ENCODE measurements around the gene ZBTB44.
"Not testable (repeated sequence)": the region's sequence is repeated elsewhere in the genome, so short reads cannot be mapped to it uniquely, and the experiment has no call there.

The ZBTB44 gene

GRCh38 chr11:130197386-130198035 lies 117.2 kb downstream of the ZBTB44 start:
- no peak overlapping the region for H3K27ac ChIP-seq (ENCODE audit: low read depth, low read length, poor library complexity, severe bottlenecking)
- H3K4me3 ChIP-seq (ENCODE audit: low read depth, low read length, poor library complexity, severe bottlenecking), result no peak overlapping the region
- no peaks in the 10 kb centered on the region for H3K27me3 ChIP-seq (ENCODE audit: insufficient read depth, low read length)
- H3K4me1 ChIP-seq (ENCODE audit: insufficient read depth, low read length, severe bottlenecking), result no peaks in the 10 kb centered on the region
- no peaks in the 10 kb centered on the region for H3K79me2 ChIP-seq (ENCODE audit: insufficient read depth, low read length)
- H3K9me3 ChIP-seq (ENCODE audit: low read length), result no peaks in the 10 kb centered on the region
- no peaks in the 10 kb centered on the region for H4K20me1 ChIP-seq (ENCODE audit: insufficient read depth, low read length)
- no peak overlapping the region for H2AFZ ChIP-seq (ENCODE audit: low read length)
- no peaks in the 10 kb centered on the region for H3K9me2 ChIP-seq (ENCODE audit: low read depth, low read length)
- H3K9ac ChIP-seq (ENCODE audit: low read length), result no peak overlapping the region
- no peaks in the 10 kb centered on the region for H3F3A ChIP-seq (ENCODE audit: insufficient read depth, low read length)
- H3K4me2 ChIP-seq (ENCODE audit: low read length), result no peak overlapping the region
- peaks cover 97% of the 10 kb centered on the region for H3K36me3 ChIP-seq (ENCODE audit: insufficient read depth, low read length)
- TF ChIP-seq CTCF (IDR thresholded peaks at IDR 0.05; ENCODE audit: low read length), result no peak
- TF ChIP-seq EZH2 (IDR thresholded peaks at IDR 0.05; ENCODE audit: borderline replicate concordance, low read length), result no peak

- peaks cover 95% of the 10 kb centered on the region for H3K36me3 ChIP-seq (ENCODE audit: insufficient read depth, low read length)
- no peak overlapping the region for H3K9ac ChIP-seq (ENCODE audit: low read length)
- peaks cover 5% of the 10 kb centered on the region for H3K4me1 ChIP-seq (ENCODE audit: insufficient read depth, low read length, severe bottlenecking)
- H4K20me1 ChIP-seq (ENCODE audit: insufficient read depth, low read length), result no peaks in the 10 kb centered on the region
- H3K4me3 ChIP-seq (ENCODE audit: low read depth, low read length, poor library complexity, severe bottlenecking), result no peak overlapping the region
- H3K9me3 ChIP-seq (ENCODE audit: low read length), result no peaks in the 10 kb centered on the region
- no peaks in the 10 kb centered on the region for H3K79me2 ChIP-seq (ENCODE audit: insufficient read depth, low read length)
- H3K27me3 ChIP-seq (ENCODE audit: insufficient read depth, low read length), result no peaks in the 10 kb centered on the region
- H3K9me2 ChIP-seq (ENCODE audit: low read depth, low read length), result no peaks in the 10 kb centered on the region
- TF ChIP-seq EZH2 (IDR thresholded peaks at IDR 0.05; ENCODE audit: borderline replicate concordance, low read length) (no peak), CTCF (IDR thresholded peaks at IDR 0.05; ENCODE audit: low read length) (no peak)
- H3K4me2 ChIP-seq (ENCODE audit: low read length), result no peak overlapping the region
- H3K27ac ChIP-seq (ENCODE audit: low read depth, low read length, poor library complexity, severe bottlenecking), result no peak overlapping the region
- H2AFZ ChIP-seq (ENCODE audit: low read length), result no peak overlapping the region
- no peaks in the 10 kb centered on the region for H3F3A ChIP-seq (ENCODE audit: insufficient read depth, low read length)
Observed at GRCh38 chr11:130194241-130195023, 120.3 kb downstream of the ZBTB44 start.

GRCh38 chr11:130193551-130193950 lies 121.2 kb downstream of the ZBTB44 start:
- H3K27ac ChIP-seq (ENCODE audit: low read depth, low read length, poor library complexity, severe bottlenecking); H3K9ac ChIP-seq (ENCODE audit: low read length): not testable (repeated sequence)

More at GRCh38 chr11:130193551-130193950, 121.2 kb downstream of the ZBTB44 start:
- not testable (repeated sequence) for H3K4me2 ChIP-seq (ENCODE audit: low read length); H3K27me3 ChIP-seq (ENCODE audit: insufficient read depth, low read length); H3K79me2 ChIP-seq (ENCODE audit: insufficient read depth, low read length); H4K20me1 ChIP-seq (ENCODE audit: insufficient read depth, low read length); H3K4me3 ChIP-seq (ENCODE audit: low read depth, low read length, poor library complexity, severe bottlenecking); H2AFZ ChIP-seq (ENCODE audit: low read length); H3F3A ChIP-seq (ENCODE audit: insufficient read depth, low read length); H3K9me3 ChIP-seq (ENCODE audit: low read length); H3K9me2 ChIP-seq (ENCODE audit: low read depth, low read length)
- Histone ChIP-seq H3K36me3 (ENCODE audit: insufficient read depth, low read length) (peaks cover 91% of the 10 kb centered on the region), H3K4me1 (ENCODE audit: insufficient read depth, low read length, severe bottlenecking) (peaks cover 14% of the 10 kb centered on the region)
